NT2/D1 (cell line): ENCODE data around the gene ELANE.
"Not testable (repeated sequence)": the region's sequence is repeated elsewhere in the genome, so short reads cannot be mapped to it uniquely, and the experiment has no call there.

Experiments used
- DNase-seq: peaks from one replicate; pipeline ENCODE4 v3.0.0-alpha.2; 2011; ENCODE audit warnings: low read depth, low spot score
- H3K27me3 ChIP-seq: 2 replicates; pipeline ENCODE4 v1.6.0; 2011; ENCODE audit warnings: mild to moderate bottlenecking; ENCODE audit not compliant: insufficient read length, insufficient read depth
- H3K36me3 ChIP-seq: 2 replicates; pipeline ENCODE4 v1.6.1; 2011; ENCODE audit warnings: mild to moderate bottlenecking, low read length, mixed read lengths; ENCODE audit not compliant: insufficient read depth, insufficient read length
- H3K4me1 ChIP-seq: 2 replicates; pipeline ENCODE4 v1.5.1; 2011; ENCODE audit not compliant: insufficient read depth, insufficient read length
- H3K4me3 ChIP-seq: 2 replicates; pipeline ENCODE4 v1.5.1; 2011; ENCODE audit warnings: low read depth; ENCODE audit not compliant: insufficient read length
- H3K9ac ChIP-seq: 2 replicates; pipeline ENCODE4 v1.6.0; 2011; ENCODE audit warnings: low read depth; ENCODE audit not compliant: insufficient read length
- H3K9me3 ChIP-seq: 2 replicates; pipeline ENCODE4 v1.5.1; 2011; ENCODE audit warnings: mild to moderate bottlenecking, low read length; ENCODE audit not compliant: insufficient read depth
- SUZ12 ChIP-seq: IDR thresholded peaks from 2 replicates; pipeline ENCODE4 v1.6.1; 2011; ENCODE audit not compliant: insufficient read length, insufficient read depth; ENCODE audit errors: extremely low read depth
- YY1 ChIP-seq: IDR thresholded peaks from 2 replicates; pipeline ENCODE4 v1.6.1; 2011; ENCODE audit not compliant: insufficient read length, insufficient read depth
- ZNF274 ChIP-seq: IDR thresholded peaks from 2 replicates; pipeline ENCODE4 v1.6.1; 2011; ENCODE audit warnings: mild to moderate bottlenecking, low read depth, low read length

ELANE gene

GRCh38 chr19:845707-846521 lies 6.2 kb upstream of the ELANE start:
- H3K36me3 ChIP-seq: no peaks in the 10 kb centered on the region
- DNase-seq: no peak
- TF ChIP-seq ZNF274: no peak
- TF ChIP-seq SUZ12: no peak
- TF ChIP-seq YY1: no peak
- H3K9me3 ChIP-seq: no peaks in the 10 kb centered on the region
- H3K27me3 ChIP-seq: peaks cover 16% of the 10 kb centered on the region
- peak overlapping the region; percentile 17 for H3K9ac ChIP-seq
- no peak overlapping the region for H3K4me3 ChIP-seq
- H3K4me1 ChIP-seq: peaks cover 15% of the 10 kb centered on the region

DNA sequence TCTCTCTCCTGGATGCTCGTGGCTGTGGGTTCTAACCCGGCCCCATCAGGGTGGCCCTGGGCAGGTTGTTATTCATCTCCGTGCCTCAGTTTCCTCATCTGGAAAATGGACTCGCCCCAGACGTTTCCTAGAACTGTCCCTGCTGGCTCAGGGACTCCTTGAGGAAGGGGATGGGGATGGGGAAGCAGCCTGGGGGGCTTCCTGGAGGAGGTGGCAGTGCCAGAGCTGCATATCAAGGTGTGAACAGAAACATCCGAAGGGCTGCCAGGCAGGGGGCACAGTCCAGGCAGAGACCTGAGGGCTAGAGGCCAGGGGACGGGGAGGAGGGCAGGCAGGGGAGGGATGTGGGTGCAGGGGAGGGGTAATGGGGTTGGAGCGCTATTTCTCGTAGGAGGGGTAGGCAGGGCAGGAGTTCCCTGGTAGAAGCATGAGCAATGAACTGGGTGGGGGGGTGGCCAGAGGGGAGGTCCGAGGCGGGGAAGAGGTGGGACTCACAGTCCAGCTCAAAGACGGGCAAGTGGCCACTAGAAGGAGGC lies 3.6 kb upstream of the ELANE start:
- no peaks in the 10 kb centered on the region for H3K9me3 ChIP-seq
- peaks cover 14% of the 10 kb centered on the region for H3K4me1 ChIP-seq
- TF ChIP-seq SUZ12 (no peak), ZNF274 (no peak), YY1 (no peak)
- peak overlapping the region; percentile 21 for H3K9ac ChIP-seq
- H3K36me3 ChIP-seq: no peaks in the 10 kb centered on the region
- H3K4me3 ChIP-seq: no peak overlapping the region
- peaks cover 5% of the 10 kb centered on the region for H3K27me3 ChIP-seq
- no peak for DNase-seq

GRCh38 chr19:849195-849594 lies 2.9 kb upstream of the ELANE start:
- H3K27me3 ChIP-seq, H3K36me3 ChIP-seq, H3K9me3 ChIP-seq, H3K4me3 ChIP-seq, DNase-seq, H3K9ac ChIP-seq: not testable (repeated sequence)
- H3K4me1 ChIP-seq: peaks cover 11% of the 10 kb centered on the region

DNA sequence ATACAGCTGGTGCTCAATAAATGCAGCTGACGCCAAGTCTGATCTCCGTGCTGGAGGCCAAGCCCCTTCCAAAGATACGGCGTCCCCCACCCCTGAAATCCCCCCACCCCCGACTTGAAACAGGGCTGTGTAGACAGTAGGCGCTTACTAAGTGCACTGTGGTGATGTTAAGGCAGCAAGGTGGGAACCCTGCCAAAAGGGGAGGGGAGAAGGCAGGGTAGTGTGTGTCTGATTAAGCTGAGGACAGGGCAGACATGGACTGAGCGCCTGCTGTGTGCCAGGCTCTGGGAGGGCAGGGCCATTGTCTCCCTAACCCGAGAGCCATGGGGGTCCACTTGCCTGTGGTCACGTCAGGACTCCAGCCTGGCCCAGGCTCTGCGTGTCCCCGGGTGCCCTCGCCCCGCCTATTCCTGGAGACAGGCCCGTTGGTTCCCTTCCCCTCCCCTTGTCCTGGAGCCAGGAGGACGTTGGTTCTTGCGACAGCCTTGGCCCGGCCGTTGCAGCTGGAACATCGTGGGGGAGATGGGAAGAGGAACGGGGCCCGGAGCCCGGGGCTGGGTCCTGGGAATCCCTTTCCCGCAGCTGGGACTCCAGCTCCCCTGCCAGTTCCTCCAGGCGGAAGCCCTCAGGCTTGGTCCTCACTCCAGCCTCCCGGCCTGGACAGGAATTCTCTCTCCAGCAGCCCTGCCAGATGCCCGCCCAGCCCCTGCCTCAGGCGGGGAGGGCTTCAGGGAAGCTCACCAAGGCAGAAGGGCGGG lies 1.7 kb upstream of the ELANE start:
- peaks cover 13% of the 10 kb centered on the region for H3K4me1 ChIP-seq
- no peaks in the 10 kb centered on the region for H3K36me3 ChIP-seq
- H3K4me3 ChIP-seq: no peak overlapping the region
- peak overlapping the region; percentile 71 for H3K9ac ChIP-seq
- no peak for TF ChIP-seq SUZ12
- no peak for TF ChIP-seq ZNF274
- no peak for TF ChIP-seq YY1
- DNase-seq: no peak
- no peaks in the 10 kb centered on the region for H3K9me3 ChIP-seq
- H3K27me3 ChIP-seq: no peaks in the 10 kb centered on the region

- no peak for DNase-seq
- Histone ChIP-seq H3K4me3 (no peak overlapping the region), H3K4me1 (peaks cover 13% of the 10 kb centered on the region), H3K9me3 (no peaks in the 10 kb centered on the region), H3K27me3 (no peaks in the 10 kb centered on the region), H3K36me3 (no peaks in the 10 kb centered on the region), H3K9ac (peak overlapping the region; percentile 71)
- TF ChIP-seq SUZ12 (no peak), YY1 (no peak), ZNF274 (no peak)
These were observed 1.1 kb upstream of the ELANE start for GRCh38 chr19:850979-851335.

- peaks cover 6% of the 10 kb centered on the region for H3K4me1 ChIP-seq
- no peak overlapping the region for H3K4me3 ChIP-seq
- no peaks in the 10 kb centered on the region for H3K36me3 ChIP-seq
- no peaks in the 10 kb centered on the region for H3K27me3 ChIP-seq
- no peaks in the 10 kb centered on the region for H3K9me3 ChIP-seq
- H3K9ac ChIP-seq: no peak overlapping the region
- DNase-seq: no peak
- TF ChIP-seq YY1 (no peak), SUZ12 (no peak), ZNF274 (no peak)
These were observed 997 bp downstream of the ELANE start for GRCh38 chr19:853014-853585.

- H3K9ac ChIP-seq, DNase-seq, H3K36me3 ChIP-seq, H3K27me3 ChIP-seq, H3K4me1 ChIP-seq, H3K4me3 ChIP-seq, H3K9me3 ChIP-seq: not testable (repeated sequence)
These were observed 1.6 kb downstream of the ELANE start for GRCh38 chr19:853614-854220.
